GM21390 (cell line): ENCODE measurements around the gene MICAL3.

Experiments used
- ATAC-seq: cut with Tn5 transposase; IDR thresholded peaks from one replicate; pipeline ENCODE4 v1.9.1; 2021; ENCODE audit not compliant: unreplicated experiment

The MICAL3 gene

DNA sequence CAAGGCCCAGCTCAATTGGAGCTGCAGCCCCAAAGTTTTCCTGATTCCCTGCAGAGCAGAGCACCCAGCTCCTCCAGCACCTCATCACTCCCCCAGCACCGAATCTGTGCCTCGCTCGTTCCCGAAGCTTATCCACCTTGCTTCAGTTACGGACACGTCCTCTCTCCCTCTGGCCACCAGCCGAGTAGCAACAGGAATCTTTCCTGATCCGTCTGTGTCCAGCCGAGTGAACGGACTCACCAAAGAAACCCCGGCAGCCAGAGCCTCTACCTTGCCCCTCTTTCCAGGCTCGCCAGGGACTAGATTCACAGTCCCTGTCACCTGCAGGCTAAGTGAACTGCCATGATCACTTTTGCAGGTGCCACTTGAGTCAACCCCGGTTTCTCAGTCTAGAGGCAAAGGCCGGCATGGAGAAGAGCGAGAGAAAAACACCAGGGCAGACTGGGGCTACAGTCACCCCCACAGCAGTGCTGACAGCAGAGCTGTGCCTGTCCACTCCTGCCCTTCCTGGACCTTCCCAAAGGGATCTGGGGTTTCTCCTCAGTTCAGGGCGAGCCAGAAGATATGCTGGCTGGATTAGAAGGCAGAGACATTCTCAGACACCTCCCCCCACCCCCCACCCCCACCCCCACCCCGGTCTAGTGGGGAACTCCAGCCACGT is 282.4 kb downstream of the MICAL3 start:
- ATAC-seq, result no peak

DNA sequence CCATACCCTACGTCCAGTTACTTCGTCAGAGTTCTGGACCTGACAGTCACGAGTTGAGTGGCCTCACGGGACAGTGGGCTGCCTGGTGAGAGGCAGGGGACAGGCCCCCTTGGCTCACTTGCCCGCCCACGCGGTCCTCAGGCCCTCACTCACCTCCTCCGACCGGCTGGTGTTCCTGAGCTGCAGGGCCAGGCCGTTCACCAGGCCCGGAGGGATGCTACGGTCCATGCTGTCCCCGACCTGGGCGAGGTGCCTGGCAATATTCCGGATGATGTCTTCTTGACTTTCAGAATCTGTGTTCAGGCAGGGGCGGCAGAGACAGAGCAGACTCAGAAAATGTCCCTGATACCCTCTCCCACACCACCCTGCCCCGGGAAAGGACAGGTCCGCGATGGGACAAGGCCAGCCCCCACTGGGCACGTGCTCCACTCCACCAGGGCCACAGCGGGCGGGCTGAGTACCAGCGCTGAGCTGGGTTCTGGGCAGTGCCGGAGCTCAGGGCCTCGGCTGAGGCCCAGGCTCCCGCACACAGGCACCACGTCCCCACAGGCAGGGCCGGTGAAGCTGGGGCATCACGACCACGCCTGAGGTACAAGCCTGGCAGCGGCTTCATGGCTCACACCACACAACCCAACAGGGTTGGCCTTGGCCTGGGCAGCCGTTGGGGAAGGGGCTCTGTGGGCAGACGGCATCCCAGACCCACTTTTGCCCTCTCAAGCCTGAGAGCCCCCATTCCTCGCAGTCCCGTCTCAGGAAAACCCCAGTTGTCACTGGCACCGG is 285.0 kb downstream of the MICAL3 start:
- ATAC-seq, result no peak

DNA sequence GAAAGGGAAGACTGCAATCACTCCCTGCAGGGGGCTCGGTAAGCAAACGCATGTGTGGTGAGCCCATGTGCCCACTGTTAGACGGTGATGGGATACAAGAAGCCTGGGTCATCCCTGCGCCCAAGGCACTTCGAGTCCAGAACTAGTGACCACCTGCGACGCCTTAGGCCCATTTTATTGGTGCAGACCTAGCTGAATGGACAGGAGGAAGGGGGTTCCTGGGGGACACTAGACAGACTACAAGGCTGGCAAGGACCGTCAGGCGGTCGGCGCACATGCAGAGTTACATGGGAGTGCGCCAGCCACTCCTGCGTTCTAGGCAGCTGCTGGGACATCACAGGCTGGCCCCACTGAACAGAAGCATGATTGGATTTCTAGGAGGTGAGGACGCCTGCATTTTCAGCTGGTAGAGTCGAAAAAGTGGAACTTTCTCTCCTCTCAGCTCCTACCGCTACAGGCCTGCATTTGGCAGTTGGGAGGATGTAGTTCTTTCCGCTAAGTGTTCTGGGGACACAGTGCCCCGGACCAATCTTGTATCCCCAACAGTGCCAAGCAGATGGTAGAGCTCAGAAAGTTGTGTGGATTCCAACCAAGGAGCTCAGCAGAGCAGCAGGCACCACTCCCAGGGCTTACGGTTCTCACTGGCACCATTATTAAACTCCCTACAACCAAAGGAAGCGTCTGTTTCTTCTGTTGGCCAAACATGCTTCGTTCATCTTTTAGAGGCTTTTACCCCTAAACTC is 285.8 kb downstream of the MICAL3 start:
- ATAC-seq, result no peak
